ENCODE results near the gene SAPCD2.

Gene SAPCD2

GRCh38 chr9:137080260-137081122, 10.1 kb upstream of the SAPCD2 start:
- no peak for DNase-seq

GRCh38 chr9:137079401-137079787, 9.0 kb upstream of the SAPCD2 start:
- DNase-seq: no peak

- DNase-seq: no peak
Measured at GRCh38 chr9:137078701-137079400, 8.5 kb upstream of the SAPCD2 start.

DNA sequence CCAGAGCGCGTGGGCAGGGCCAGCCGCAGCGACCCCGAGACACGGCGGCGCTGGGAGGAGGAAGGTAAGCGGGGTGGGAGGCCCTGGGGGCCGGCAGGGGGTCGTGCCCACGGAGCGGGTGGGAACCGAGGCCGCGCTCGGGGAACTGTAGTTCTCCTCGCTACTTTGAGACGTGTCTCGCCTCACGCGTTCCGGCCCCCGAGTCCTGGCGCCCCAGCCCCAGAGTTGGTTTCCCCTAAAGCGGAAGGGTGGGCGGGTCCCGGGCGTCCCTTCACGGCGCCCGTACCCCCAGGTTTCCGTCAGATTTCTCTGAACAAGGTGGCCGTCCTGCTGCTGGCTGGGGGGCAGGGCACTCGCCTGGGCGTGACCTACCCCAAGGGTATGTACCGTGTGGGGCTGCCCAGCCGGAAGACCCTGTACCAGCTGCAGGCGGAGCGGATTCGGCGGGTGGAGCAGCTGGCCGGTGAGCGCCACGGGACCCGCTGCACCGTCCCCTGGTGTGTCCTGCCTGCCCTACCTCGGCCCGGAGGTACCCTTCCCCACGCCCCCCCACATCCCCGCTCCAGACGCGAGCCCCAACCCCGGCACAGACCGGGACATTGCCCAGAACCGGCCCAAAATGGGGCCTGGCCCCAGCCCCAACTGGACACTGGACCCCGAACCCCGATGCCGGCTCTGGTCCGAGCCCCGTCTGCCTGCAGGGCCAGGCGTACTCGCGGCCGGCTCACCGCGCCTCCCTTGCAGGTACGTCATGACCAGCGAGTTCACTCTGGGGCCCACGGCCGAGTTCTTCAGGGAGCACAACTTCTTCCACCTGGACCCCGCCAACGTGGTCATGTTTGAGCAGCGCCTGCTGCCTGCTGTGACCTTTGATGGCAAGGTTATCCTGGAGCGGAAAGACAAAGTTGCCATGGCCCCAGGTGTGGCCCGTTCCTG, 7.7 kb upstream of the SAPCD2 start:
- DNase-seq: peak; percentile 17

DNA sequence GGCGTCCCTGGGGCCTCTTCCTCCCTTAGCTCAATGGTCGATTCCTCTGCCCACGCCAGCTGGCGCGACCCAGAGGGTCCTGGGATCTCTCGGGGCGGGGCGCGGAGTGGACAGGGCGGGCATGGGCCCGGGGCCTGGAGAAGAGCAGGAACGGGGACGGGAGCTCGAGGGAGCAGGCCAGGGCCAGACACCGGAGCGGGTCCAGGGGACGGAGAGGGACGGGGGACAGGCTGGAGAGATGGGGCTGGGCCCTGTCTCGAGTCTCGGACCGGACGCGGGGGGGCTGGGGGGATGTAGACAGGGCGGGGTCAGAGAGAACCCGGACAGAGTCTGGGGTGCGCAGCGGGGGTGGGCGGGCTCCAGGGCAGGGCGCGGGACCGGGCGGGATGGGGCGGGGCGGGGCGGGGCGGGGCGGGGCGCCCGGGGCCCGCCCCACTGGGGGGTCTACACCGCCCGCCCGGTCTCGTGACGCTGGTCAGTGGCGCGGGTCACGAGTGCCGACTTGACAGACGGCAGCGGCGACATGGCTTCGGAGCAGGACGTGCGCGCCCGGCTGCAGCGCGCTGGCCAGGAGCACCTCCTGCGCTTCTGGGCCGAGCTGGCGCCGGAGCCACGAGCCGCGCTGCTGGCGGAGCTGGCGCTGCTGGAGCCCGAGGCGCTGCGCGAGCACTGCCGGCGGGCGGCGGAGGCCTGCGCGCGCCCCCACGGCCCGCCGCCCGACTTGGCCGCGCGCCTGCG, 6.8 kb upstream of the SAPCD2 start, which contains the start of gene UAP1L1:
TSS of gene UAP1L1 (plus strand) at position 508 of the 738 bp plus-strand sequence. CDS start at position 524, 16 bp downstream.
- peak; percentile 37 for DNase-seq

DNA sequence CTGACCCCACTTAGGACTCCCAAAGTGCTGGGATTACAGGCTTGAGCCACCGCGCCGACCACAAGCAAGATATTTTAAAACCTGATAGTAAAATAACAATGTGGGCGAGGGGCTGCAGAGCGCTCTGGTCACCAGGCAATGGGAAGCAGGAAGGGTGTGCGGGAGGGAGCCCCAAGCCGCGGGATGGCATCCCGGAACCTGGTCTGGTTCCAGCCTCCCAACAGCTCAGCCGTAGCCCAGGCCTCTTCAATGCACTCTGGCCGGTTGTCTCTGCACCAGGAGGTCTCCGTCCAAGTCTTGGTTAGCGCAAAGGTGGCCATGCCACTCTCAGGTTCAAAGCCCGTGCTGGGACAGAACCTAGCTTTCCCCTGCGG, 6.3 kb upstream of the SAPCD2 start:
- no peak for DNase-seq

DNA sequence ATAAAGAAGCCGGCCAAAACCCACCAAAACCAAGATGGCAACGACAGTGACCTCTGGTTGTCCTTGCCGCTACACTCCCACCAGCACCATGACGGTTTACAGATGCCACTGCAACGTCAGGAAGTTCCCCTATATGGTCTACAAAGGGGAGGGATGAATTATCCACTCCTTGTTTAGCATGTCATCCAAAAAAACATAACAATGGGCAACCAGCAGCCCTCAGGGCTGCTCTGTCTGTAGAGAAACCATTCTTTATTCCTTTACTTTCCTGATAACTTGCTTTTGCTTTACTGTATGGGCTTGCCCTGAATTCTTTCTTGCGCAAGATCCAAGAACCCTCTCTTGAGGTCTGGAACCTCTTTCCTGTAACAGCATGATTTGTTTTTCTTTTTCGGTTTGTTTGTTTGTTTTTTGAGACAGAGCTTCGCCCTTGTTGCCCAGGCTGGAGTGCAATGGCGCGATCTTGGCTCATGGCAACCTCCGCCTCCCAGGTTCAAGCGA, 5.0 kb upstream of the SAPCD2 start:
- DNase-seq: no peak

GRCh38 chr9:137074657-137075274, 4.4 kb upstream of the SAPCD2 start:
- DNase-seq: no peak

DNA sequence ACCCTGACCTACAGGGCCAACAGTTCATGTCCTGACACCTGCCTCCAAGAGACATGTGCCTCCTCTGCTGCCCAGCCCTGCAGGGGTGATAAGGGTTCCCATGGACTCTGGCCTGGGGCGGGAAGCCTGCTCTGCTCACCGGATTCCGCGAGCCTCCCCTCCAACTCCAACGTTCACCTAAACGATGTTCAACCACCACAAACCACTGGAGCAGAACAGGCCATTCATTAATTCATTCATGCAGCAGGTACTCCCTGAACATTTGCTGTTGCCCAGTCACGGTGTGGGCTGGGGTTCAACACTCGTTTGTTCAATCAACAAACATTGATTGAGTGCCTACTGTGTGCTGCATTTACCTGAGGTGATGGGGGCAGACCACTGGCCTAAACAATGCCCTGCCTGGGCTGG, 3.6 kb upstream of the SAPCD2 start:
- DNase-seq: no peak

DNA sequence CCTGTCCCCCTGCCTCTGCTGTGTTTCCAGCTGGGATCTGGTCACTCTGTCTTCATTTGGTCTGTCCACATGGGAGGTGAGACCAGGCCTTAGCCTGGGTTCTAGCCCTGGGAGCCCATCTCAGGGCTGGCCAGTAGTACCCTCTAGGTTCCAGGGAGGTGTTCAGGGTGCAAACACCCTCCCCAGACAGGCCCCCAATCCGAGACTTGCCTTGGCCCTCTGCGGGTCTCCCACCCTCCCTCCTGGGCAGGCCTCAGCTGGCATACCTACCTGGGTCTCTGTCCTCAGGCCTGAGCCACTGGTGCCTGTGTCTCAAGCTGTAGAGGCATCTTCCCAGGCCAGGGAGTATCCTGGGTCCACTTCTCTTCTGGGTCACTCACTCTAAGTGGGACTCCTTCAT, 925 bp upstream of the SAPCD2 start:
- no peak for DNase-seq

GRCh38 chr9:137070906-137071275, 534 bp upstream of the SAPCD2 start:
- DNase-seq: no peak

- DNase-seq: no peak
Measured at GRCh38 chr9:137069508-137070091, 757 bp downstream of the SAPCD2 start.

GRCh38 chr9:137068539-137069507, 1.5 kb downstream of the SAPCD2 start:
- no peak for DNase-seq

DNA sequence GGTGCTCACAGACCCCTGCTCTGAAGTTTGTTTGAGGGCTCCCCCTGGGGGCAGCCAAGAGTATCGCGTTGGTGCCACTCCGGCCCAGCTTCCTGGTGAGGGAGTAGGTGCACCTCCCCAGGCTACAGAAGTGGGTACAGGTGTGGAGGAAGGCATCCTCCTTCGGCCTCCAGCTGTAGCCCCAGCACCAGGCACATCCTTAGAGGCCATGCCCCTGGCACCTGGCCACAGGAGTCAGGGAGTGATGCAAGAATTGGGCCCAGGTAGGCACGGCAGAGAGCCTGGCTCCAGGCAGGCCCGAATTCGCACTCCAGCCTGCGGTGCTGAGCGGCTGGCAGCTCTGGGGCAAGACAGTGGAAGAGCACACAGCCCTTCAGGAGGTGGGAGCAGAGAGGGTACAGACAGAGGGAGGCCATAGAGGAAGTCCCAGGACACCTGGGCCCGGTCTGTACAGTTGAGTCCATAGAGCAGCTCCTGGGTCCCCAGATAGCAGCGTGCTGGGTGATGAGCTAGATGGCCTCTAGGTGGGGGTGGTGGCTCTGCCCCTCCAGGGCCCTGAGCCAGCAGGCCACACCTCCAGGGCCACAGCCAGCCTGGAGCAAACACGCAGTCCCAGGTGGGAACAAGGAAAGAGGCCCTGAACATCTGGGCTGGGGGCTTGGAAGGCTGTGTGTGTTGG, 2.4 kb downstream of the SAPCD2 start:
- DNase-seq: peak; percentile 85

DNA sequence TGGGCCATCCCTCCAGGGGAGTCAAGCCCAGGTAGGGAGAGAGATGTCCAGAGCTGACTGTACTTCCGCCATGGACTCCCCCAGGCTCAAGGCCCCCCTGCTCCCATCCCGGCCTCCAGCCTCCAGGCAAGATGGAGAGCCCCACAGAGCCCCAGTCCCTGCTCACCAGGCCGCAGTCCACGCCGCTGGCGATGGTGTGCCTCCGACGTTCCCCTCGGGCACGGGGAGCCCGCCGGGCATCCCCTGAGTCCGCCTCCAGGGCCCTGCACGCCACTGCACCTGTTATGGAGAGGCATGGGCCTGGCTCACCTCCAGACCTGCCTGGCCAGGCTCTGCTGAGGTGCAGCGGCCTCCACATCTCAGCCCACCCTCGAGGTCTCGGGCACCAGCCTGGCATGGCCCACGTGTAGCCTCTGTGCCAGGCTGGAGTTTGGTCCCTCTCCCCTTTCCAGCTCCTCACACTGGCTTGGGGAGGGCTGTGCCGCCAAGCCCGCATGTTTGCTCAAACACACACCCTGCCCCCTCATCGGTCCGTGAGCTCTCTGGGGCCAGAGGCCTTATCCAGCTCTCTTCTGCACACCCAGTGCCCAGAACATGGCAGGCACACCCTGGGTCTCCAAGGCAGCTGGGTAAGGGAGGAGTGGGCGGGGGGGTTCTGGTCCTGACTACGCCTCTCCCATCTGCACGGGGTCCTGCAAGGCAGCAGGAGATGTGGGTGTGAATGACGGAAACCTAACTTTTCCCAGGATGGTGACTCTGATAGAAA, 4.1 kb downstream of the SAPCD2 start:
- DNase-seq: no peak

DNA sequence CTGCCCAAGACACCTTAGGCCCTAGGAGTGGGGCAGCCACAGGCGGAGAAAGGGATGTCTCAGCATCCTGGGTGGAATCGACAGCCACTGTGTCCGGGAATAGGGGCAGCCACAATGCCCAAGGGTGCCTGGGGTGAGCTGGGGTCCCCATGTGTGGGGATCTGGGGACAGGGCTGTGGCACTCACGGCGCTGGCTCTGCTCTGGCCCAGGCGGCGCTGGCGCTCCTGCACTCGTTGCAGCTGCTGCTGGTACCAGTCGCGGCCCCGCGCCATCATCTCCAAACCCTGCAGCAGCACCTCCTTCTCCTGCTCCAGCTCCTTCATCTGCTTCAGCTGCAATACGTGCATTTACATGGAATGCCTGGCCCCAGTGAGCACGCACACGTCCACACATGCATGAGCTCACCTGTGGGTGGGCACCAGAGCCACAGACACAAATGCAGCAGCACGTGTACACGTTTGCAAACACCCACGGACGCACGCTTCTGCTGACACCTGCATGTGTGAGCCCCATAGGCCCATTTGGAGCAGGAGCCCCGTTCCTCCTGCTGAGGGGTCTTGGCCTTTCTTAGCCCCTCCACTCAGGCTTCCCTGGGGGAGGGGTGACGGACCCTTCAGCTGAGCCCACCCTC, 4.9 kb downstream of the SAPCD2 start:
- no peak for DNase-seq

GRCh38 chr9:137064880-137065164, 5.5 kb downstream of the SAPCD2 start:
- no peak for DNase-seq

Data from central memory CD4-positive, alpha-beta T cell (primary cell).